HepG2 (cell line): ENCODE measurements around the gene NPBWR2. TPM values are rescaled to one million over a fixed set of nuclear protein-coding genes. Genes with fewer than 3 reads are reported as not detected.

Source experiments
- ATAC-seq: fragments of 200-7000 bp; cut with Tn5 transposase; 3 replicates; pipeline ENCODE4 v1.9.1; 2020; ENCODE audit warnings: mild to moderate bottlenecking, moderate library complexity
- BruUV-seq: library from RNA; stranded (reverse); fragments of 400-500 nt; replicated peaks from 2 replicates; lab custom pipeline; 2021; lab: Mats Ljungman, UMichigan
- CTCF ChIA-PET: fragments of 300-600 bp; formaldehyde crosslinking; extraction: SDS; loops from one replicate; lab custom pipeline; 2021; ENCODE audit warnings: low total read pairs, inconsistent platforms, low intra/inter-chr PET ratio; lab: Yijun Ruan, JAX
- POLR2A ChIA-PET: fragments of 350-600 bp; sonication (Branson Sonifier 250); formaldehyde crosslinking; loops from one replicate; lab custom pipeline; 2020; ENCODE audit warnings: antibody characterized with exemption, inconsistent platforms; lab: Yijun Ruan, JAX
- DNase-seq: peaks from one replicate; pipeline ENCODE4 v3.0.0-alpha.2; 2015; ENCODE audit warnings: low spot score
- FAIRE-seq: peaks from 3 replicates; lab custom pipeline; 2011; peaks lifted over from hg19 to GRCh38; lab: Jason Lieb, UNC
- H2AFZ ChIP-seq: one replicate; pipeline ENCODE4 v1.6.1; 2011; ENCODE audit warnings: low read length, inconsistent platforms
- H3K27ac ChIP-seq: fragments of 300-600 bp; 3 replicates; pipeline ENCODE4 v1.8.0; 2011; ENCODE audit warnings: mixed run types, mild to moderate bottlenecking, mixed read lengths, low read length, inconsistent platforms; ENCODE audit not compliant: insufficient read depth; ENCODE audit errors: extremely low read length
- H3K27me3 ChIP-seq, 2 experiments: fragments of 200-600 bp in 1 of 2; 2 replicates in 1 of 2; 3 replicates in 1 of 2; pipeline versions ENCODE4 v1.6.0 to v1.8.0; 2011; ENCODE audit warnings: low read length in 2 of 2, mild to moderate bottlenecking in 2 of 2, moderate library complexity in 2 of 2, inconsistent platforms in 1 of 2; ENCODE audit not compliant: insufficient read depth in 2 of 2, control insufficient read depth in 1 of 2
- H3K36me3 ChIP-seq, 2 experiments: fragments of 200-600 bp in 1 of 2; replicated peaks in 1 of 2; 2 replicates in 1 of 2; 3 replicates in 1 of 2; pipeline versions ENCODE4 v1.5.1 to v1.8.0; 2011; ENCODE audit warnings: low read length in 2 of 2, inconsistent platforms in 1 of 2; ENCODE audit not compliant: insufficient read depth in 2 of 2, control insufficient read depth in 1 of 2
- H3K4me1 ChIP-seq: 2 replicates; pipeline ENCODE4 v1.5.1; 2012; ENCODE audit warnings: low read length, inconsistent platforms; ENCODE audit not compliant: insufficient read depth
- H3K4me2 ChIP-seq: 2 replicates; pipeline ENCODE4 v1.6.0; 2011; ENCODE audit warnings: low read depth, low read length, inconsistent platforms
- H3K4me3 ChIP-seq, 3 experiments: fragments of 200-600 bp in 1 of 3; sonication (generic), shearing (Covaris generic) in 1 of 3; replicated peaks in 1 of 3; 2 replicates each; pipeline ENCODE4 v1.5.1; 2011 to 2016; ENCODE audit warnings: low read length in 3 of 3, inconsistent platforms in 2 of 3, low read depth in 2 of 3, mild to moderate bottlenecking in 2 of 3, control low read depth in 1 of 3, mixed read lengths in 1 of 3; ENCODE audit not compliant: insufficient read depth in 1 of 3
- H3K79me2 ChIP-seq: one replicate; pipeline ENCODE4 v1.6.1; 2011; ENCODE audit warnings: low read length, inconsistent platforms; ENCODE audit not compliant: insufficient read depth
- H3K9ac ChIP-seq: 2 replicates; pipeline ENCODE4 v1.6.0; 2011; ENCODE audit warnings: mild to moderate bottlenecking, low read depth, low read length, inconsistent platforms; ENCODE audit not compliant: insufficient read depth
- H3K9me3 ChIP-seq: 2 replicates; pipeline ENCODE4 v1.5.1; 2012; ENCODE audit warnings: mild to moderate bottlenecking, low read length
- H4K20me1 ChIP-seq: 2 replicates; pipeline ENCODE4 v1.6.0; 2011; ENCODE audit warnings: inconsistent platforms, mild to moderate bottlenecking, low read length, moderate library complexity; ENCODE audit not compliant: insufficient read depth
- ARID4A ChIP-seq: sonication (generic); formaldehyde crosslinking; IDR thresholded peaks from 2 replicates; pipeline ENCODE4 v1.5.0; 2020; ENCODE audit warnings: mild to moderate bottlenecking, missing genetic modification reagents, borderline replicate concordance
- CREB1 ChIP-seq, 2 experiments: fragments of 450-650 bp in 1 of 2; IDR thresholded peaks; 2 replicates each; pipeline ENCODE4 v1.6.1; 2016 to 2017; ENCODE audit warnings: control low read depth in 1 of 2, mild to moderate bottlenecking in 1 of 2, missing compliant biosample characterization in 1 of 2, missing genetic modification characterization in 1 of 2
- GFI1 ChIP-seq: sonication (generic); formaldehyde crosslinking; IDR thresholded peaks from 2 replicates; pipeline ENCODE4 v1.5.0; 2020; ENCODE audit warnings: missing genetic modification reagents, mild to moderate bottlenecking, borderline replicate concordance
- MXD1 ChIP-seq: sonication (generic); formaldehyde crosslinking; IDR thresholded peaks from 2 replicates; pipeline ENCODE4 v1.4.0; 2020; ENCODE audit warnings: mild to moderate bottlenecking, missing genetic modification reagents
- NBN ChIP-seq: fragments of 450-650 bp; conservative IDR thresholded peaks from 2 replicates; pipeline ENCODE4 v1.6.1; 2017
- RAD21 ChIP-seq: fragments of 450-650 bp; formaldehyde crosslinking; IDR thresholded peaks from 2 replicates; pipeline ENCODE4 v1.5.0; 2020; ENCODE audit warnings: mild to moderate bottlenecking
- SMC3 ChIP-seq: IDR thresholded peaks from 2 replicates; pipeline ENCODE4 v1.6.1; 2011; ENCODE audit warnings: low read length, improper control_type of control experiment
- SP1 ChIP-seq, 2 experiments: fragments of 450-650 bp in 1 of 2; sonication (generic) in 1 of 2; formaldehyde crosslinking in 1 of 2; IDR thresholded peaks; 2 replicates each; pipeline versions ENCODE4 v1.4.0 to v1.6.1; 2016 to 2020; ENCODE audit warnings: missing genetic modification reagents in 1 of 2
- TRIM22 ChIP-seq: fragments of 450-650 bp; IDR thresholded peaks from 2 replicates; pipeline ENCODE4 v1.6.1; 2017
- ZNF207 ChIP-seq: fragments of 450-650 bp; IDR thresholded peaks from 2 replicates; pipeline ENCODE4 v1.6.1; 2016; ENCODE audit warnings: antibody characterized with exemption, borderline replicate concordance
- ZNF234 ChIP-seq: sonication (generic); formaldehyde crosslinking; conservative IDR thresholded peaks from 2 replicates; pipeline ENCODE4 v1.5.1; 2020; ENCODE audit warnings: mild to moderate bottlenecking, missing genetic modification reagents
- ZNF749 ChIP-seq: sonication (generic); formaldehyde crosslinking; IDR thresholded peaks from 2 replicates; pipeline ENCODE4 v1.8.0; 2022; ENCODE audit warnings: mild to moderate bottlenecking, missing genetic modification reagents, moderate library complexity, borderline replicate concordance
- WGBS: methylation state at CpG from one replicate; pipeline ENCODE4 v1.1.6; 2017; ENCODE audit warnings: low lambda C conversion rate; 5-methylcytosine and 5-hydroxymethylcytosine counted together
- in situ Hi-C: cut with HindIII; loops from 2 replicates; pipeline ENCODE4 v1.10.0; 2017; ENCODE audit warnings: low pct_unique_long_range_greater_than_20kb; ENCODE audit not compliant: extremely low pct_ligation_motif_present
- intact Hi-C: fragments of 100-400 bp; cut with micrococcal nuclease; formaldehyde crosslinking; loops from one replicate; pipeline ENCODE4 v1.10.0; 2022; ENCODE audit not compliant: unreplicated experiment
- polyA plus RNA-seq, 8 experiments: library from polyadenylated mRNA; depleted of rRNA in 3 of 8; stranded (reverse) in 7 of 8; unstranded in 1 of 8; fragments of >200 nt; fragmentation: Illumina TruSeq in 4 of 8; extraction: Trizol in 4 of 8; gene quantifications; 2 replicates each; pipeline versions ENCODE4 v1.2.1 to v1.2.3, GENCODE V29; 2011 to 2016; ENCODE audit warnings: low read depth in 4 of 8, missing spikeins in 1 of 8, mixed read lengths in 1 of 8; ENCODE audit not compliant: insufficient read depth in 1 of 8
- total RNA-seq, 5 experiments: library from RNA; depleted of rRNA; stranded (reverse); fragments of >200 nt; fragmentation: Illumina TruSeq; extraction: Trizol; gene quantifications; 2 replicates each; pipeline ENCODE4 v1.2.3, GENCODE V29; 2016; ENCODE audit warnings: low read depth in 1 of 5

The NPBWR2 gene
- total and polyA plus RNA-seq, 2 of the 13 experiments (the other 11 are each of a cell fraction or from before 2014, with no cell fraction given), result not detected

GRCh38 chr20:64153861-64154589, 46.7 kb upstream of the NPBWR2 start (continued):
- TF ChIP-seq ARID4A (CRISPR knock-in tag), result no peak
- TF ChIP-seq RAD21 (CRISPR knock-in tag), result no peak
- TF ChIP-seq ZNF749, result no peak
- TF ChIP-seq, all 625 proteins: peak for 6

- Histone ChIP-seq H3K36me3 (no peaks in the 10 kb centered on the region), H3K9me3 (no peaks in the 10 kb centered on the region), H3K4me2 (no peak overlapping the region), H3K4me1 (peaks cover 33% of the 10 kb centered on the region; the same call in 1 of the 2 replicates), H2AFZ (no peak overlapping the region), H4K20me1 (no peaks in the 10 kb centered on the region), H3K27me3 (peaks cover 17 to 45% of the 10 kb centered on the region in 2 experiments), H3K27ac (no peak overlapping the region), H3K79me2 (no peaks in the 10 kb centered on the region), H3K9ac (no peak overlapping the region), H3K4me3 (no peak overlapping the region)
- no peak for ATAC-seq
- BruUV-seq, result no TSS peak
- intact Hi-C loops (no loop called here), in situ Hi-C loops (no loop called here)
- ChIA-PET CTCF (no interaction called here), POLR2A (no interaction called here)
- no peak for DNase-seq
- 54% methylated on average over 2 of the region's 2 CpGs for WGBS
- peak; percentile 90 for FAIRE-seq
- TF ChIP-seq MXD1 (CRISPR knock-in tag), result no peak
- TF ChIP-seq ZNF234 (CRISPR knock-in tag), result no peak
- TF ChIP-seq ZNF207, result peak; percentile 73; the same call in 1 of the 2 replicates
- 0 out of 2 replicates have a peak, but pooled peaks have one; percentile 29 for TF ChIP-seq CREB1 (IDR thresholded peaks at IDR 0.05)
- TF ChIP-seq CREB1 (CRISPR knock-in tag; IDR thresholded peaks at IDR 0.05), result no peak
- TF ChIP-seq TRIM22, result 0 out of 2 replicates have a peak, but pooled peaks have one; percentile 14
- TF ChIP-seq SP1 (IDR thresholded peaks at IDR 0.05), result 0 out of 2 replicates have a peak, but pooled peaks have one; percentile 8
- no peak for TF ChIP-seq SP1 (CRISPR knock-in tag; IDR thresholded peaks at IDR 0.05)
- TF ChIP-seq SMC3, result no peak
- TF ChIP-seq NBN, result 0 out of 2 replicates have a peak, but pooled peaks have one; percentile 52
- no peak for TF ChIP-seq GFI1 (CRISPR knock-in tag)
These were observed 46.0 kb upstream of the NPBWR2 start for GRCh38 chr20:64153410-64153809.
